Stimulated activated CD4-positive, alpha-beta T cell treated with anti-CD3 and anti-CD28 coated beads, Interleukin-12 subunit alpha, Interleukin-12 subunit beta, amount 100 ng/mL, for 24 hours (primary cell): ENCODE data around the gene GTSE1.
"Not testable (repeated sequence)": the region's sequence is repeated elsewhere in the genome, so short reads cannot be mapped to it uniquely, and the experiment has no call there.

Experiments used
- DNase-seq, 2 experiments: peaks; one replicate each; pipeline ENCODE4 v3.0.0-alpha.2; 2020; ENCODE audit warnings: low read depth in 2 of 2

Gene GTSE1, protein sequence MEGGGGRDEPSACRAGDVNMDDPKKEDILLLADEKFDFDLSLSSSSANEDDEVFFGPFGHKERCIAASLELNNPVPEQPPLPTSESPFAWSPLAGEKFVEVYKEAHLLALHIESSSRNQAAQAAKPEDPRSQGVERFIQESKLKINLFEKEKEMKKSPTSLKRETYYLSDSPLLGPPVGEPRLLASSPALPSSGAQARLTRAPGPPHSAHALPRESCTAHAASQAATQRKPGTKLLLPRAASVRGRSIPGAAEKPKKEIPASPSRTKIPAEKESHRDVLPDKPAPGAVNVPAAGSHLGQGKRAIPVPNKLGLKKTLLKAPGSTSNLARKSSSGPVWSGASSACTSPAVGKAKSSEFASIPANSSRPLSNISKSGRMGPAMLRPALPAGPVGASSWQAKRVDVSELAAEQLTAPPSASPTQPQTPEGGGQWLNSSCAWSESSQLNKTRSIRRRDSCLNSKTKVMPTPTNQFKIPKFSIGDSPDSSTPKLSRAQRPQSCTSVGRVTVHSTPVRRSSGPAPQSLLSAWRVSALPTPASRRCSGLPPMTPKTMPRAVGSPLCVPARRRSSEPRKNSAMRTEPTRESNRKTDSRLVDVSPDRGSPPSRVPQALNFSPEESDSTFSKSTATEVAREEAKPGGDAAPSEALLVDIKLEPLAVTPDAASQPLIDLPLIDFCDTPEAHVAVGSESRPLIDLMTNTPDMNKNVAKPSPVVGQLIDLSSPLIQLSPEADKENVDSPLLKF

DNA sequence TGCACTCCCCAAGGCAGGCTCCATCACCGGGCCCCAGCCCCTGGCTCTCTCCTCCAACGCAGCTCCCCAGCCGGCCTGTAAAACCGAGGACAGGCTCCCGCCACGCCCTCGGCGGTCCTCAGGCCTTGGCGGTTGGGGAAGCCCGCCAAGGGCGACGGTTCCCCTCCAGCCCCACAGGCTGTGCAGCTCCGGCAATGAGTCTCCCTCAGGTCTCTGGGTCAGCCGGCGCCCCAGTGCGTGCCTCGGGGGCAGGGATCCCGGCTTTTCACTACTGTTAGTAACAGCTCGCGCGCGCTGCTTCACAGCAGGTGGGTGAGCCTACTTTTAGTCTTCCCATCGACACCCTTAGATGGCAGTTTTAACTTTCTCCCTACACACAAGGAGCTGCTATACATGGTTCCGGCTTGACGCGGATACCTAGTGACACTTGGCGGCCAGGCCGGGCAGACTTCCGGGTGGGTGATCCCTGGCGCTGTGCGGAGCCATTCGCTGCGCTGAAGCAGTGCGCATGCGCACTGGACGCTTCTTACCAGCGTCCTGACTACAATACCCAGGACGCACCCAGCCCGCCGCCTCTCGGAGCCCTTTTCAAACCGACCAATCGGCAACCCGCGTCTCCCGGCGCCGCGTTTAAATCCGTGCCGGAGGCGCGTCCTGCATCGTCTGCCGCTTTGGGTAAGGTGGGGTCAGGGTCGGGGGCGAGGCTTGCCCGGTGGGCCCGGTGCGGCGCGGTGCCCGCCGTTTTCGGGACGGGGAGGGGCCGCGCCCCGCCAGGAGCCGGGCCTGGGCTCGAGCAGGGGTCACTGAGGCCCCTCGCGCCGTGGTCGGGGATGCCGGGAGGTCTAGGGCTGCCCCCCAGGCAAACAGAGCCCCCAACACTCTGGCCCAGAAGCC is at the start of gene GTSE1:
GTSE1 (plus strand) TSS at position 614 of the 894 bp plus-strand sequence. CDS start 531 bp downstream, outside the sequence.
- DNase-seq: peak; percentile 90 to 93

DNA sequence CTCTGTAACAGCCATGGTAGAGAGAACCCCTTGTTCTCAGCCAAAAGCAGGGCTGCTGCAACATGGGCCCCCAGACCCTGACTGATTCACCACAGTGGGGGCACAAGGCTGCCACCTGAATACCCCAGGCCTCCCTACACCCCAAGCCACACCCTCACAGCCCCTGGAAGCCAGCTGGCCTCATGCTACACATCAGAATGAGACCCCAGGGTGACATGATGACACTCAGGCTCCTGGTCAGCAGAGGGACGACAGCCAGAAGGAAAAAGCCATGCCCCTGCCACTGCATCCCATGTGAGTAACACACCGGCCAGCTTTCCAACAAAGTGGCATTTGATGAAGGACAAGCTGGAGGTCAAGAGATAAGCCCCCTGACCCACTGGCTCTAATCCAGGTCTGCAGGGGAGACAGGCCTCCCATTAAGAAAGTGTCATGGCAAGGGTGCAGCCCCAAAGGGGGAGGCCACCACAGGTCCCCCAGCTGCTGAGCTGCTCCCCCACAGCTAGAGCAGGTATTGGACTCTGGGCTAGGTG is 49.2 kb upstream of the GTSE1 start:
- no peak for DNase-seq

DNA sequence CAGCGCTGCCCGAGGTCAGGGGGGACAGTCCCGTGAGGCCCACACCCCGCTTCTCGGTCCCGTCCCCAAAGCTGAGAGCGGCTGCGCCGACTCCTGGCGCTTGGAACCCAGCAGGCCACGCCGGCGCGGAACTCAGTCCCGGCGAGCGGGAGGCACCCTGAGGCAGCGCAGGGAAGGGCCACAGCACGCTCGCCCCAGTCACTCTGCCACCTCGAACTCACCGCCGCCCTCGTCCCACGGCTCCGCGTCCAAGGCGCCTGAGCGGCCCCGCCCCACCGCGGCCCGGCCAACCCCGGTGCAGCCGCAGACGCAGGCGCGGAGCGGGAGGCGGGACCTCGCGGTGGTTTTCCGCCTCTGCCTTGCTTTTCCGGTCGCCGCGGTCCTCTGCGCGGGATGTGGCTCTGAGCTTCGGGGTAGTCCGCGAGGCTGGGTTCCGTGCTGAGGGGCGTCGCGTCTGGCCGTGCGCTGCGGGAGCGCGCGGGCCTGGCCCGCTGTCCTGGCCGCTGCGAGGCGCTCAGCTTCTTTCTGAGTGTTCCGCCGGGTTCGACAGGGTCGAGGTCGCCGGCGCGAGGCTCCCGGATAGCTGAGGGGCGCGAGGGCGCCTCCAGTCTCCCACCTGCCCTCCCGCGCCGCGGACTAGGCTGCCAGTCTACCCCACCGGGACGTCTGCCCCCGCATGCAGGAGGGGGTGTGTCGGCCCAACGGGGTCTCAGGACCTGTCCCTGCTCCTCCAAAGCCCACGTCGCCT is 46.5 kb upstream of the GTSE1 start, which contains the start of gene CDPF1:
CDPF1 (minus strand) TSS at position 259 of the 748 bp plus-strand sequence. CDS start 2,009 bp downstream, outside the sequence.
- DNase-seq: peak; percentile 83 to 89

DNA sequence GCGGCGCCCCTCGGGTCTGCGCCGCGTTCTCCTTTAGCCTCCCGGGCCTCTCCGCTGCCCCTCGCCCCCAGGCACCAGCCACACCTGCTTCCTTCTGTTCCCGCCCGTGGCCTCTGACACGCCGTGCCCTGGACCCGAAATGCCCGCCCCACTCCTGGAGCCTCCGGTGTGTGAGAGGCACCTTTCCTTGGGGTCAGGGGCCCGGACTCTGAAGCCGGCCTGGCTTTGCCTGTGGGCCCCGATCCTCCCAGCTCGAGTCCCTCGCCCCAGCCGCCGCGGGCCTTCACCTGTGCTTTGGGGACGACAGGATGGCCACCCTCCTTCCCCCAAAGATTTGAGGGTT is 45.9 kb upstream of the GTSE1 start:
- no peak for DNase-seq

DNA sequence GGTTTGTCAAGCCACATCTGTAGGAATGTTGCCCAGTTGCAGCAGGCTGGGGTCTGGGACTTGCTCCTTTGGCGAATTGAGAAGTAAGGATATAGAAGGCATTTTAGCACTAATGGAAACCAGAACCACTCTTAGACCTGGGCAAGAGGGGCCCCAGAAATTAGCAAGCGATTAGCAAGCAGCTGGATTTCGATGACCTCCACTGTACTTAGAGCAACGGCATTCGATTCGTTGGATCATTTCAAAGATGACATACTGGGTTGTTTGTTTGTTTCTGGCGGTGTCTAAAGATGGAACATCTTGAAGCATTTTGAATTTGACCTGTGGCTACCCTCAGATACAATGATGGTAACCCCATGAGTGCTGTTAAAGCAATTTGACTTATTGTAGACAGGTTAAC is 45.4 kb upstream of the GTSE1 start:
- no peak for DNase-seq

DNA sequence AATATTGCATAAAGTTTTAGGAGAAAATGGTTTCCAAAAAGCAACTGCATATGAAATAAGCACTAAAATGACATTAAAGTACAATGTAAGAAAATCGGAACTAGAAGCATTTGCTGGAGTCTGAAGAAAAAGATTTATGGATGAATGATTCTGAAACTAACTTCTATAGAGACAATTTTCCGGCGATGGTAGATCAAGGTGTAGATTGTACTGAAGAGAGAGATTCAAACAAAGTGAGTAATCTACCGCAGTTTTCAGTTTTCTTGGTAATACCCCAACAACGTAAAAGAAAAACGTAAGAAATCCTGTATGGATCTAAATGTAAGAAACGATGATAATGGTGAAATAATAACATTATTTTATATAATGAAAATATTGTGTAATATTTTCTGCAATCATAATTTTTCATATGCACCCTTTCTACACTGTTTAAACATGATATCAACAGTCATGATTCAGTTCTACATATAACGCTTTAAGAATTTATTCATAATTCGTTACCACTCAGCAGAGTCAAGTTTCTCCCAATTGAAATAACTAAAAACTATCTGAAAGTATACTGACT is 44.8 kb upstream of the GTSE1 start:
- DNase-seq: no peak

DNA sequence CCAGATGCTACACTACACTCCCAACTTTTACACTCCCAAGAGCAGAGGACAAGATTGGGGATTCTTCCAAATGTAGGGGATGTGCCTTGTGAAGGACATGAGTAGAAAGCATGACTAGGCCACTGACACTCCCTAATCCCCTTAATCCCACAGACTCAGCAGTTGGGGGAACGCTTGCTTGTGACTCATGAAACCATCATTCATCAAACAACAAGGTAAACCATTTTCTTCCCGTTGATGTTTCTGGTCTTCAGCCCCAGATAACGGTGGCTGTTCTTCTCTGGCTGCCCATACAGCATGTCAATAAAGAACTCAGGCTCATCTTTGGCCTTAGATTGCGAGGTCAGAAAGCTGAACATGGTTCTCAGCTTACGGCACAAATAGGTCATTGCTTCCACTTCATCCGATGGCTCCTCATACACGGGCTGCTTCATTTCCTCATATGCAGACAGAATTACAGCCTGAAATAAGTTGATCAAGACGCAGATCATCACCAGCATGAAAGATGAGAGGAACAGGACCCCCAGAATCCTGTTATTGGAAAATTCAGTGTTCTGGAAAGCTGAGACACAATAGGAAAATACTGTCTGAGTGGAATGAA is 40.2 kb upstream of the GTSE1 start:
- DNase-seq: no peak

DNA sequence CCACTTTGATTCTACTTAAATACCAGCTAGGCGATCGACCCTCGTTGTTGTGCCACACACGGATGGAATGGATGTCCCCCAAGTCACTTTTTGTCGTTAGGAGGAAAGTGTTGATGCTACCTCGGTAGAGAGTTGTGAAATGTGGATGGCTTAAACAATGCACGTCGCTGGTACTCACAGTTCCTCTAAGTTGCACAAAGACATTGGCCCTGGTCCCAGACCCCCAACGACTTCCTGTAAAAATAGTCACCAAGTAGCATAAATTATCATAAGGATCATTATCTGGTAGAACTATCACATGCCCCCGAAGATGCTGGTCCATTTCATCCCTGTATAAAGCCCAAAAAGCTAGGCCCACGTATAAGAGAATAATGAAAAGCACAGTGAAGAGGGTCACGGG is 37.3 kb upstream of the GTSE1 start:
- no peak for DNase-seq

DNA sequence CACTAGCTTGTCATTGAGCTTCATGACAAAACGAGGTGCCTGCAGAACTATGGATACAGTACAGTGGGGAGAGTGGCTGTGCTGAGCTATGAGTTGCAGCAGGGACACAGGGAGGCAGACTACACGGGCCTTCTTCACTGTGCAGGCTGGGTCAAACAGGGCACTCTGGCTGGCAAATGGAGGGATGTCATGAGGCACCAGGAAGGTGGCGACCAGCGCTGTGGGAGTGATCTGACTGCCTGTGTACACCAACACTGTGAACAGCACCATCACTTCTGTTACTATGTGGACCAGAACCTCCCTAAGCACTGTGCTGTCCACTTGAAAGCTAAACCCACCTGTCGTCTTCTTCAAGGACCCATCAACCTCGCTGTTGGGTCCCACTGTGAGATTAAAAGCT is 36.6 kb upstream of the GTSE1 start:
- no peak for DNase-seq

DNA sequence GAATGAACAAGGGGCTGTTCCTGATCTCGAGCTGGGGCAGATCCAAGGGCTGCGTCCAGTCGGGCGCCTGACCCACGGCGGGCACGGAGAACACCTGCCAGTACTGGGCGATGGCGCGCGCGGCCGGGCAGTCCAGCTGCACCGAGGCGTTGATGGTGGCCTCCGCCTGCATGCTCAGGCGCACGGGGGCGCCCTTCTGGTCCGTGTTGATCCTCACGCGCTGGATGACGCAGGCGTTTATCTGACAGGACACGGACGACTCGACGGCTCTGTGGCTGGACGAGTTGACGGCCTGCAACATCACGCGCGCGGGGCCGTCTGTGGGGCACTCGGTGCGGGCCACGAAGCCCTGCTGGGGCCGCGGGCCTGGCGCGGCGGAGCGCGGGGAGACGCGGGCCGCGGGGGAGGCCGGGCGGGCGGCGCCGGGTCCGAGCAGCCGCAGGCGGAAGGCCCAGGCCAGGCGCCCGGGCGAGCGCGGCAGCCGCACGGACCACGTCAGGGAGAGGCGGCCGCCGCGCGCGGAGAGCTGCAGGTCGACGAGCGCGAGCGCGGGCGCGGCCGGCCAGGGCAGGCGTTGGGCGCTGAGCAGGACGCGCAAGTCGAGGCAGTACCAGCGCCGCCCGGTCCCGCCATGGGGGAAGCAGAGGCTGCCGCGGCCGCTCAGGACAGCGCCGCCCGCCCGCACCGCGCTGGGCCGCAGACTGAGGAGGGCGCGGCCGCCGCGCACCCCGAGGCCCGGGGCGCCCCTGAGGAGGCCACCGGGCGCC is 34.0 kb upstream of the GTSE1 start:
- peak in 1 of 2 experiments; percentile 38 for DNase-seq

DNA sequence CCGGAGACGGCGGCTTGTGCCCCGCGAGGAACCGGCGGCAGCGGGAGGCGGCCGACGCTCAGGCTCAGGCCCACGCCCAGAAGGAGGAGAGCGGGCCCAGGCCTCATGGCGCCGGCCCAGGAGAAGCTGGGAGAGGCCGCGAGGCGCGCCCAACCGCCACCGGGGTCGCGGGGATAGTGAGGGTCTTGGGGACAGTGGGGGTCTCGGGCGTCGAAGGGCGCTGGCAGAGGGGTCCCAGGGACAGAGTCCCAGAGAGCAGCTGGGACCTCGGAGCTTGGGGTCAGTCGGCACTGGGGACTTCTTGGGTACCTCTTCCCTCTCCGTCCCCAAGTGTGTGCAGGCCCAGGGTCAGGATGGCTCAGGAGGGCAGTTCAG is 33.5 kb upstream of the GTSE1 start, which contains the start of gene PKDREJ:
PKDREJ (minus strand) TSS at position 128 of the 375 bp plus-strand sequence; CDS start at position 107, 21 bp downstream.
- no peak for DNase-seq

DNA sequence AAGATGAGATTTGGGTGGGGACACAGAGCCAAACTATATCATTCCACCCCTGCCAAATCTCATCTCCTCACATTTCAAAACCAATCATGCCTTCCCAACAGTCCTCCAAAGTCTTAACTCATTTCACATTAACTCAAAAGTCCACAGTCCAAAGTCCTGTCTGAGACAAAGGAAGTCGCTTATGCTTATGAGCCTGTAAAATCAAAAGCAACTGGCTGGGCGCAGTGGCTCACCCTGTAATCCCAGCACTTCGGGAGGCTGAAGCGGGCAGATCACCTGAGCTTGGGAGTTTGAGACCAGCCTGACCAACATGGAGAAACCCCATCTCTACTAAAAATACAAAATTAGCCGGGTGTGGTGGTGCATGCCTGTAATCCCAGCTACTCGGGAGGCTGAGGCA is 32.1 kb upstream of the GTSE1 start:
- DNase-seq: not testable (repeated sequence)

DNA sequence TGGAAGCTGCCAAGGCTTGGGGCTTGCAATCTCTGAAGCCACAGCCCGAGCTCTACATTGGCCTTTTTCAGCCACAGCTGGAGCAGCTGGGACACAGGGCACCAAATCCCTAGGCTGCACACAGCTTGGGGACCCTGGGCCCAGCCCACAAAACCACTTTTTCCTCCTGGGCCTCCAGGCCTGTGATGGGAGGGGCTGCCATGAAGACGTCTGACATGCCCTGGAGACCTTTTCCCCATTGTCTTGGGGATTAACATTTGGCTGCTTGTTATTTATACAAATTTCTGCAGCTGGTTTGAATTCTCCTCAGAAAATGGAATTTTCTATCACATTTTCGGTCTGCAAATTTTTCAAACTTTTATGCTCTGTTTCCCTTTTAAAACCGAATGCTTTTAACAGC is 31.0 kb upstream of the GTSE1 start:
- not testable (repeated sequence) for DNase-seq

DNA sequence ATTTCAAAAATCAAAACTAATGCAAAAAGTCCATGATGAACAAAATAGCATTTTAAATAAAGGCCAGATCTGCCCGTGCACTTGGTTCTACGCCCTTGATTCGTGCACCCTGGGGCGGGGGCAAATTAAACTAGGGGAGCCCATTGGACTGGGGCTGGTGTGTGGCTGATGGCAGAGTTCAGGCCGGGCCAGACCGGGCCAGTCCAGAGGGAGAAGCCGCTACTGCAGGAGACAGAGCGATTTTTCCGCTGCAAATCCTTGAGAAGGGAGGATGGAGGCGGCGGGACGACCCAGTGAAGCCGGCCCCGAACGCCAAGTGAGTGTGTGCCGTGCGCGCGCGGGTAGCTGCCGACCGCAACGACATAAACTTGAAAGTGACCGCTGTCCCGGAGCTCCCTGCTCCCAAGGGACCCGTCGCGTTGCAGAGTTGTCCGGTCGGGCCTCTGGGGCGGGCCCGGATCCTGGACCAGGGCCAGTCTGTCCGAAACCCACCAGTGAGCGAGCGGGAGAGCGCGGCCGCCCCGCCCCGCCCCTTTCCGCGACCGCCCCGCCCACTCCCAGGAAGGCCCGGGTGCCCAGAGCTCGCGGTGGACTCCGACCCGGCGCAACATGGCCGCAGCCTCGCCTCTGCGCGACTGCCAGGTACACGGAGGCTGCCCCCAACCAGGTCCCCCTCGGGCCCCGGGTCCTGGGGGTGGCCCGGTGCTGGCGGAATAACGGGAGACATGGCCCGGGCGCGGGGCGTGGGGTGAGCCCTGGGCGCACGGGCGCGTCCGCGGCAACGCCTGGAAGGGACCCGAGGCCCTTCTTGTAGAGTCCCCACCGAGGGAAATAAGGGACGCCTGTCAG is 29.0 kb upstream of the GTSE1 start, which contains the start of gene TTC38:
TTC38 (plus strand) TSS at position 578 of the 849 bp plus-strand sequence; CDS start at position 610, 32 bp downstream.
- peak in 1 of 2 experiments; percentile 41 for DNase-seq

DNA sequence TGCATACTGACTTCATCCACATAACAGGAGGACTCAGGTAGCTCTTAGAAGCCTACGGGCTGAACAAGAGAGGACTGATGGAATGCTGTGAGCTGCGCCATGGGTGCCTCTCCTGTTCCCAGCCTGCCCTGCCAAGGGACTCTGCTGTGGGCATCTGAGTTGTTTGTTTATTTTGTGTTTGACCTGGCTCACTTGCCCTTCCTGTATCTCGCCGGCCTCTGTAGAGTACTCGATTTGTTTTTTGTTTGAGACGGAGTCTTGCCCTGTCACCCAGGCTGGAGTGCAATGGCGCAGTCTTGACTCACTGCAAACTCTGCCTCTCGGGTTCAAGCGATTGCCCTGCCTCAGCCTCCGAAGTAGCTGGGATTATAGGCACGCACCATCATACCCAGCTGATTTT is 27.1 kb upstream of the GTSE1 start:
- DNase-seq: no peak

DNA sequence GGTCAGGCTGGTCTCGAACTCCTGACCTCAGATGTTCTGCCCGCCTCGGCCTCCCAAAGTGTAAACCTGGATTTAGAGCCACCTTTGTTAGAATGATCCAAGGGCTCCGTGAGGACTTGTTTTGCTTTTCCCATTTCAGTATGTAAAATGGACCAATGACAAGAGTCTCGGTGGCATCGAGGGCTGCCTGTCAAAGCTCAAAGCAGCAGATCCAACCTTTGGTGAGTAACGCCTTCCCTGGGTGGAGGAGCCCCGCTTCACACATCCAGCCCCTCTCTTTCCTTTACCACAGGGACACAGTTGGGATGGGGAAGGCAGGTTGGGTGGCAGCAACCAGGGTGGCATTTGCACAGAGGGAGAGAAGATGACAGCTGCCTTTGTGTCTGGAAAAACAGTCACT is 24.5 kb upstream of the GTSE1 start:
- no peak for DNase-seq

DNA sequence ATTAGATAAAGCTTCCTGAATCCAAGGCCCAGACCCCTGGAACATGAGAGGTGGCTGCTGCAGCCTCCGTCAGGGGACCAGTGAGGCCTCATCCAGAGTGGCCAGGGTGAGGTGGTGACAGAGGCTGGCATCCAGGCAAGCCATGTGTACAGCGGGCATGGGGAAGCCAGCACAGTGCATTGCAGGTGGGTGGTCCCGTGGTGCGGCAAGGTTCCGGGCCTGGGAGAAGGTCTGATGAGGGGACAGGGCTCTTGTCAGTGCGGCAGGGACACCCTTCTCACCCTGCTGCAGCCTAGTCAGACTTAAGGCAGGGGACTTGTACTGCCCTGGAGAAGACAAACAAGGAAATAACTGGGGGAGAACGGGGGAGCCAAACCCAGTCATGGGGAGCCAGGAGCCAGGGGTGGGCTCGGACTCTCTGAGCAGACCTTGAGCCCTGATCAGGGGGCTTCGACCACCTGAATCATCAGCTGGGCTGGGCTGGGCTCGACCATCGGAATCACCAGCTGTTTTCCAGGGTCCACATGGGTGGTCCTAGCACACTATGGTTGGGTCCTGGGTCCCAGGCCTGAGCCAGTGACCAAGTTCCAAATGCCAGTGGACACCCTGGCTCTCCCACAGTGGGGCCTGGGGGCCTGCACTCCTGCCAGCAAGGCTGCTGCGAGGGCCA is 23.8 kb upstream of the GTSE1 start:
- no peak for DNase-seq
